Activated CD4-positive, alpha-beta T cell treated with anti-CD3 and anti-CD28 coated beads for 4 hours (primary cell): ENCODE results near the gene LAMC2.

Experiments used
- DNase-seq, 2 donors: peaks; one replicate each; pipeline ENCODE4 v3.0.0-alpha.2; 2020

The LAMC2 gene

GRCh38 chr1:183175631-183176030, 10.4 kb upstream of the LAMC2 start:
- no peak for DNase-seq

- no peak for DNase-seq
Observed at GRCh38 chr1:183178545-183178944, 7.5 kb upstream of the LAMC2 start.

DNA sequence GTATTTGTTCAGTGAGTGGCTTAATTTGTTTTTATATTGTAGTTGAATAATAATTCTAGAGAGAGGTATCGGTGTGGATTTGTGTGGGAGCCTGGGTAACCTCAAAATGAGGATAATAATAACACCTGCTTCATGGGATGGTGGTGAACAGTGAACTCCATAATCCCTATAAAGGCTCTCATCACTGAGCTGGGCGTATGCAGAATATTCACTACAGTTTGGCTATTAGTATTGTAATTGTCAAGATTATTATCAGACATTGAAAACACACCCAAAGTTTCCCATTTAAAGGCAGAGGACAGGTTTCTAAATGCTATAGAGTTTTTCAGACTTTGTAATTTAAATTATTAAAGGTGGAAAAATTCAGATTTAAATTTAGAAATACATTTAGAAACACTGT, 7.0 kb upstream of the LAMC2 start:
- no peak for DNase-seq

GRCh38 chr1:183180218-183180617, 5.8 kb upstream of the LAMC2 start:
- no peak for DNase-seq

GRCh38 chr1:183180634-183181056, 5.4 kb upstream of the LAMC2 start:
- no peak for DNase-seq

DNA sequence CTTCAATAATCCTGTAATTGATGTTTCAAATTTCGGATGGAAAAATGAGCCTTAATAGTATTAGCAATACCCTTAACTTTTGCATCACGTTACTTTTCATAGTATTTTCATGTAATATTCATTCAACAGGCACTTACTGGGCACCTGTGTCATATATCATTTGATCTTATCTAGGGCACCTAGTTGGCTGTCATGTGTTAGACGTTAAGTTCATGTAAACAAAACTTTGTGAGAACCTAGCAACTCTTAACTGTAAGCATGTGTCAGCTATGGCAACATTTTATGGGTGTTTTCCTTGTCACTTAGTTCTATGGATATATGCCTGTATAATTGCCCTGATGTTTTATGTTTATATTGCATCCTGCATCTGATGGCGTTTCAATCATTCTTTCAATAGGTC, 777 bp downstream of the LAMC2 start:
- no peak for DNase-seq

- no peak for DNase-seq
Observed at GRCh38 chr1:183188240-183188639, 2.2 kb downstream of the LAMC2 start.

DNA sequence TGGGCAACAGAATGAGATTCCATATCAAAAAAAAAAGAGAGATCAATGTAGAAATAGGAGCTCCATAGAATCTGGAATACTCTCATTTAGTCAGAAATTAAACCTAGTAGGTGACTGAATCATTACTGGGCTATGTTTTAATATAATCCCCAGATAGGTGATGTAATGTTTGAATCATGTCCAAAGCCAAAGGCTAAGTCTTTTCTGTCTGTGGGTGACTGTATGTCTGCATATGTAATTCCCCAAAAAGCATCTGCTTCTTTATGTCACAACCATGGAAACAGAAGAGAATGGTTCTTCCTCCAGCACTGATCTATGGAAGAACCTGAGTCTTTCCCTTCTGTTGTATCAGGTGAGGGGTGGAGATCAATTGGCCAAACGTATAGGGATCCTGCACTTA, 5.8 kb downstream of the LAMC2 start:
- no peak for DNase-seq

DNA sequence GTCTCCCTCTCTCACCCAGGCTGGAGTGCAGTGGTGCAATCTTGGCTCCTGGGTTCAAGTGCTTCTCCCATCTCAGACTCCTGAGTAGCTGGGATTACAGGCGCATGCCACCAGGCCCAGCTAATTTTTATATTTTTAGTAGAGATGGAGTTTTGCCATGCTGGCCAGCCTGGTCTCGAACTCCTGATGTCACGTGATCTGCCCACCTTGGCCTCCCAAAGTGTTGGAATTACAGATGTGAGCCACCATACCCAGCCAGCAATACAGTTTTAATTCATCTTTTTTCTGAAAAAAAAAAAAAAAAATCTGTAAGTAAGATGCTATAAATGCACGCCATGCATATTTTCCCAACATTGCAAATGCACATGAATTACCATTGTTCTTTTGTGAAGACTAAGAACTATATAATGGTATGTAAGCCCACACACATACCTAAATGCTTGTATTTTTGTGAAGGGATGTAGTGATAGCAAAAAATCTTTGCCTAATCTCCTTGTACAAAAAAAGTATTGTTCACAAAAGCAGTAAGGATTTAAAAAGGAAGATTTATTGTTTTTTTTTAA, 8.0 kb downstream of the LAMC2 start:
- no peak for DNase-seq

- DNase-seq = no peak
Observed at GRCh38 chr1:183194527-183195141, 8.6 kb downstream of the LAMC2 start.

DNA sequence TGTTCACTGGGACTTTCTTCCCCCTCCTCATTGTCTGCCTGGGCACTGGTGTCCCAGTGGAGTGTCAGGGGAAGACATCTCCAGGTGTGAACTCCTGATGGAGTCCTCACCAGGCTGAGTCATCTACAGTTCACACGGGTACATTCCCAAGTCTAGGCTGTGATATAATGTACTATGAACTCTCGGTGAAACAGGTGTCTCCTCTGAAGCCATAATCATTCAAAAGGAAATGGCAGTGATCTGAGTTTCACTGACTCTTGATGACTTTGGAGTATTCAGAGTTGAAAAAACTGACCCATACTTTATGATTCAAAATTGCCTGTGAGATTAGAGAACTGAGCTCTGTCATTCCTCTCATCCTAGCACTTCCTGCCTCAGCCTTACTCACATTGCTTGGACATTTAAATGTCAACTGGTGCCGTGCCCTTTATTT, 9.1 kb downstream of the LAMC2 start:
- DNase-seq = no peak

GRCh38 chr1:183197762-183198161, 11.7 kb downstream of the LAMC2 start:
- DNase-seq = no peak

DNA sequence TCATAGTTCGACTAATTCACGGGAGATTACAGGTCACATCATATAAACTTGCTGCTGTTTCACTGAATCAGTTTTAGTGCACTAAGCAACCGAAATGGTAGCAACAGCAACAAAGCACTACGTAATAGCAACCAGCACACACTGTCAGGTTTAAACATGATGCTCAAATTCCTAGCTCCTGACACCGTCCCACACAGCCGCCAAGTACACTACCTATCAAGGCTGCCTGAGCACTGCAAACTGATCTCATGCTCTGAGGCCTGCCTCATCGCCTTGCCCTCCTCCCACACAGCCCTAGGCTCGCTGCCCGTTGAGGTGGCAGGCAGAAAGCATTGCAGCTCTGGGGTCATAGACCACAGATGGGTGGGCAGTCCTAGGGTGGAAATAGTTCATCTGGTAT, 12.4 kb downstream of the LAMC2 start:
- DNase-seq = no peak

DNA sequence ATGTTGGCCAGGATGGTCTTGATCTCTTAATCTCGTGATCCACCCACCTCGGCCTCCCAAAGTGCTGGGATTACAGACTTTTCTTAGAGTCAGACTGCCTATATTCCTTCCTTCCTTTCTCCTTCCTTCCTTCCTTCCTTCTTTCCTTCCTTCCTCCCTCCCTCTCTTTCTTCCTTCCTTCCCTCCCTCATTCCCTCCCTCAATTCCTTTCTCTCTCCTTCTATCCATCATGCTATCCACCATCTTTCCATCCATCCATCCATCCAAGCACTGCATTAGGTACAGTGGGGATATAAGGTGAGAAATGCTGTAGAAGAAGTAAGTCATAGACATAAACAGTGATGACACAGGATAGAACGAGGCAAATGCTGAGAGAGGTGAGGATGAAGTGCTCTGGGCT, 13.2 kb downstream of the LAMC2 start:
- DNase-seq = no peak

DNA sequence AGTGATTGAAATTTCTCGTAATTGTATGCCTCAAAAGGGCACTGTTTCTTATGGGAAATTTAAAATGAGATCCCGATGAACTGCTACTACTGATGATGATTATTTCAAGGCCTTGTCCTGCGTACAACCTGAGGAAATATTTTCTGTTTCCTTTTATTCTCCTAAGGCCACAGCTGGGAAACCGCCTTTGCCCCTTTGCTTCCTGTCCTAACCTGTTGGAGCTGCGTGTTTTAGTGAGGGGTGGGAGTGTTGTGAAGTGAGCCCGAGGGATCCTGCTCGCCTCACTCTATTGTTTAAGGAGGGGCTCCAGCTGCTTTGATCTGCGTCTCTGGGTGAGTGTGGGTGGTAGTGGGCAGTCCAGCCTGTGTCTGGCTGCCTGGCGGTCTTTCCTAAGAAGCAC, 14.4 kb downstream of the LAMC2 start:
- DNase-seq = no peak

DNA sequence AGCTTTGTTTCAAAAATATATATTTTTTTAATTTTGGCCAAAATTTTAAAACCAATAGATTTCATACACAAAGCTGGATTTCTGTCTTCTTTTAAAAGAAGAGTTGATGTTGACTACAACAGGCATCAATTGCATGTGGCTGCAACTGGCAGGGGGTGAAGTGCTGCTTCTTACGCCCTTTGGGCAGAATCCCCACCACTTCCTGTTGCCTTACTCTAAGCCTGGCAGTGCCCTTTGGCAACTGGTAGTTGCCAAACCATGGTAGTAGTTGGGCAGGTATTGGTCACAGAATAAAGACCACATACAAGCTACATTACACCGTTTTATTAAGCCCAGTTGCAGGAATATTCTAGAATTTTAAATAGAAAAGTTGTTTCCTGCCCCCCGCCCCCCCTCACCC, 17.0 kb downstream of the LAMC2 start:
- no peak for DNase-seq

DNA sequence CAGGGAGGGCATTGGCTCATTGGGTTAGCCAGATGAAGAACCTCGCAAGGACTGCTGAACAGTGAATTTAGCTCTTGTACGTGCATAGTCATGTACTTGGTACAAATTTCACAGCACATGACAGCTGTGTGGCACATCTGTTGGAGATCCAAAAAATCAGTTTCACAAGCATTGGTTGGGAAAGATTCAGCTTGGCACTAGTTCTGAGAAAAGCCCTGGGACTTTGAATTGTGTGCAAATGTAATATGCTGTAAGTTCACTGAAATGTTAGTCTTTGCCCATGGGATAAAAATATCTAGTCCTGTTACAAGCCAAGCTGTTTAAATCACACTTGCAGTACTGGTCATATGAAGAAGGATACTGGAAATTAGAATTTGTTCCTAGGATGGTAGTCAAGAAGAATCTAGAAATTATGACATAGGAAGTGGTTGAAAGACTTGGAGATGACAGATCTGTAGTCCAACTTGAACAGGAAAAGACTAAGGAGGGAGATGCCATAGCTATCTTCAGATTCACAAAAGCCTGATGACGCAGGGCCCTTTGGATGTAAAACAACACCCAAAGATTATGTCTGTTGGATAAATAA, 19.2 kb downstream of the LAMC2 start:
- no peak for DNase-seq

DNA sequence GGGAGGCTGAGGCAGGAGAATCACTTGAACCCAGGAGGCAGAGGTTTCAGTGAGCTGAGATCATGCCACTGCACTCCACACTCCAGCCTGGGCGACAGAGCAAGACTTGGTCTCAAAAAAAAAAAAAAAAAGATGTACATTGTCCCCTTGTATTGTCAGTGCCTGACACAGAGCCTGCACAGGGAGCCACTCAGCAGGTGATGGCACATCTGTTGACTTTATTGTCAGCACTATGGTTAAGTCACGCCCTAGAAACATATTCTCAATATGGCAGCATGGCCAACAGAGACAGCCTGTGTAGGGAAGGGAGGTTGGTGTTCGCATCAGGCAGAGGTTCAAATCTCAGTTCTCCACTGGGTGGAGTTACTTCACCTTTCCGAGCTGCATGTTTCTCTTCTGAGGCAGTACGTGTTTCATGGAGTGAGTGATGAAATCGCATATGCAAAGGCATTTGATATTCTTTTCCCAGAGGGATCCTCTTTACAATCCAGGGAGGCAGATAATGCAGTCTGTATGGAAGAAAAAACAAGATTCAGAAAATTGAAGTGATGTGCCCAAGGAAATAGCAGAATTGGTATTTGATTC, 20.6 kb downstream of the LAMC2 start:
- DNase-seq = no peak

GRCh38 chr1:183209533-183210158, 23.6 kb downstream of the LAMC2 start:
- DNase-seq = no peak

- no peak for DNase-seq
Observed at GRCh38 chr1:183210681-183211080, 24.6 kb downstream of the LAMC2 start.

GRCh38 chr1:183212870-183213269, 26.8 kb downstream of the LAMC2 start:
- no peak for DNase-seq

- no peak for DNase-seq
Observed at GRCh38 chr1:183214021-183214970, 28.2 kb downstream of the LAMC2 start.
